NCI-H187 (cell line): ENCODE data around the gene HNRNPA0.

Experiments
- DNase-seq, 2 experiments: peaks; one replicate each; lab custom pipeline; 2025; lab: John Stamatoyannopoulos, UW

The HNRNPA0 gene

DNA sequence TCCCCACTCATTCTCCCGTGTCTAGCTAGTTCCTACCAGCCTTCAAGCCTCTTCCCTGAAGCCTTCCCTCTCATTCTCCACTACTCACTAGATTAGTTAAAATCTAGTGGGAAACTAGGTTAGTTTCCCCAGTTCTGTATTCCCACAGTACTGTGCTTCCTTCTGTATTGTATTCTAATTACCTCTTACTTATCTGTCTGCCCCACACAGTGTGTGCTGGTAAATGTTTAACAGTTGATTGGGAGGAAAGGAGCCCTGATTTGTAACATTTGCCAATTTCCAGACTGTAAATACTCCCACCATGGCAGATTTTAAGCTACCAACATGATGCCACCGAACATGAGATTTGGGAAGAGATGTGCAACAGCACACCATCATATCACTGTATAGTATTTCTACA is 26.5 kb downstream of the HNRNPA0 start:
- DNase-seq: no peak

DNA sequence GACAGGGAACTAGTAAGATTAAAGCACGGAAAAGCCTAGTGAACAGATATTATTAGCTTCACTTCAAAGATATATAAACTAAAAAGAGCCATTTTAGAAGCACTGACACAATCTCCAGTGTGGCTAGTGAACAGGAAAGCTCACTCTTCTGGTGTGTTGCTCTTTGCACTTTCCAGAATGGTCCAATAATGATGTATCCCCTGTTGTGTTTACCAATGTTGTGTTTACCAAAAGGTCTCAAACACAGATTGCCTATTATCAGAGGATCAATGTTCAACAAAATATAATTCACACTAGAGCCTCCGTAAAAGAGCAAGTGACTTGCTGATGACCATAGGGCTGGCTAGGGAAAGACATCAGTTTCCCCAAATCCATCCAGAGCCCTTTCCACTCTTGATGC is 29.9 kb downstream of the HNRNPA0 start:
- no peak for DNase-seq

DNA sequence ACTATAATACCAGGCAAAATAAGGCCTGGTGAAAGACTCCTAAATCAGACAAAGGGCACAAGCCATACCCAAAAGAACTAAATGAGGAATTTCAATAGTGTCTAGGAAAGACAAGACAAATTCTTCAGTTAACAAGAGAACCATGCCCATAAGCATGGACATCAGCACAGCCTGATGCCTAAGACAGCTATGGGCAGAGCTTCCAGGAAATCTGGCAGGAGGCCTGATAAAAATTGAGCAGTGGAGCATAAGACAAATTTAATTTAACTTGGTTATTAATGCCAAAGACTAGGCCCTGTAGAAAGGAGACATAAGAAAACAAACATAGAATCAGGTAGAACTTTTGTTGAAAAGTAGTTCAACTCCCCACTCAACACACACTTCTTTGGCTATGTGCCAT is 35.6 kb downstream of the HNRNPA0 start:
- DNase-seq: no peak

GRCh38 chr5:137716337-137716736 is 37.8 kb downstream of the HNRNPA0 start:
- no peak for DNase-seq

DNA sequence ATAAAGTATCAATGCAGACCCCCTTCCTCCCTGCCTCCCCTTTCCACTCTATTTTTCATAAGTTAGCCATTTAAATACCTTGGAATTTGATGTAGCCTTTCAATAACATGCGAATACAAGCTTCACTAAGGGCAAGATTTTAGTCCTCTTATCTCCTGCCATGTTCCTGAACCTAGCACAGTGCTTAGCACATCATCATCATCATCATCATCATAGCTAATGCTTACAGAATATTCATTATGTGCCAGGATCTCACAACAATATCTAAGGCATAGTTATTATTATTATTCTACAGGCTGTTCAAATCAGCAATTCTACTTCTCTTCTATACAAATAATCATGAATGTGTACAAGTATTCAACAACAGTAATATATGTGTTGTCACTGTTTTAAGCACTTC is 38.7 kb downstream of the HNRNPA0 start:
- DNase-seq: no peak

DNA sequence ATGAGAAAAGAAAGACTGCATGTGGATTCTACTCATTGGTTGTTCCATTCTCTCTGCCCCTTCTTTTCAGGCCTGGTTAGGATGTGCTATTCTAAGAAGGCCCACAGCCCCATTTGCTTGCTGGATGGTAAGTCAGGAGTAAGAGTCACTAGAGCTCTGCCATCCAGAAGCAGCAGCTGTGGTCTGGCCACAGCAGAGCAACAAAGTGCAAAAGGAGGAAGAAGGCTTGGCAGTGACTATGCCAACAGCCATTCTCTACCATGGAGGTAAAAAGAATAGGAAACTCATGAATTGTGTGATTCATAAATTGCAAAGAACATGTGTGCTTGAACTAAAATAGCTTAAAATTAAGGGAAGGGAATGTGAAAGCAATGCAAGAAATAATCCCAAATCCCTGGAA is 39.2 kb downstream of the HNRNPA0 start:
- DNase-seq: no peak

DNA sequence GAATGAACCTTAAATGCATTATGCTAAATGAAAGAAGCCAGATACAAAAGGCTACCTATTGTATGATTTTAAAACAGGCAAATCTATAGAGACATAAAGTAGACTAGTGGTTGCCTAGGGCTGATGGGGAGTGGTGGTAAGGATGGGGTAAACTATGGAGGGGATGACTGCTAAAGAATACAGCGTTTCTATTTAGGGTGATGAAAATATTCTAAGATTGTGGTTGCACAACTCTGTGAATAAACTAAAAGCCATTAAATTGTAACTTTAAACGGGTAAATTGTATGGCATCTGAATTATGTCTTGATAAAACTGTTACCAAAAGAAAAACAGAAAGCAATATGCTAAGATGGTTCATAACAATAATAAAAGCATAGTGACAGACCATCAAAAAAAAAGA is 39.7 kb downstream of the HNRNPA0 start:
- no peak for DNase-seq

DNA sequence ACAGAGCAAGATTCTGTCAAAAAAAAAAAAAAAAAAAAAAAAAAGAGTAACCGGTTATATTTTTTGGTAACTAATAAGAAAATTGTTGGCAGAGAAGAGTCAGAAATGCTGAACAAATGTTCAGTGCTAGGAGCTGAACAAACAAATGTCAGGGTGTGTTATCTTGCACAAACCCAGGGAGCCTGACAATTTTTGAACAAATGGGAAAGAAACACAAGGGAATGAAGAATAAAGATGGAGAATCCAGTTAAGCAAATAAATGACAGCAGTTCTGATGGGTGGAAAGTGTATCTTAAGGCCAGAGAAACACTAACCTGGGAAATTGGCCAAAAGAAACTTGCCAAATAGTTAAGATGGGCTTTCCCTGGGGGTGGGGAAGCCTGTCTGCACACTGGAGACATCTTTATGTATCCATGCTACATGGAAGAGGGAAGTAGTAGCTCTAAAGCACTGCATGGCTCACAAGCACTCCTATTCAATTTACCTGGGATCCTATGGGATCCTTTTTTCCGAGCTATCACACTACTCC is 42.0 kb downstream of the HNRNPA0 start:
- no peak for DNase-seq

DNA sequence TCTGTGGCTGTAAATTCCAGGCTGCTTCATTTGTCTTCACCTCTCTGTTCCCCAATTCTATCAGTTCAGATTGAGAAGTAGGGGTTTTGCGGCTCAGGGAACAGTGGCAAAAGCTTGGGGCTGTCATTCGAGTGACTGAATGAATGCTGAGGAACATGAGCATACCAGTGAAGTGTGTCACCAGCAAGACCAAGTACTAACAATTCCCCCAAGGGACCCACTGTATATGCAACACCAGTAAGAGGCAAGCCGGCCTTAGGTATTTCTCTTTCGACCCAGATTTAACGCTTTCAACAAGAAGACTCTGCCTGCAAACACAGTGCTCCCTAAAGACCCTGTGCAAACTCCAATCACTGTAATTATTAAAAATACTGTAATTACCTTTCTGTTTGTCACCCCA is 44.1 kb downstream of the HNRNPA0 start:
- no peak for DNase-seq

- DNase-seq: no peak
Observed at GRCh38 chr5:137708796-137709559, 45.2 kb downstream of the HNRNPA0 start.

GRCh38 chr5:137708062-137708461 is 46.1 kb downstream of the HNRNPA0 start:
- DNase-seq: no peak

DNA sequence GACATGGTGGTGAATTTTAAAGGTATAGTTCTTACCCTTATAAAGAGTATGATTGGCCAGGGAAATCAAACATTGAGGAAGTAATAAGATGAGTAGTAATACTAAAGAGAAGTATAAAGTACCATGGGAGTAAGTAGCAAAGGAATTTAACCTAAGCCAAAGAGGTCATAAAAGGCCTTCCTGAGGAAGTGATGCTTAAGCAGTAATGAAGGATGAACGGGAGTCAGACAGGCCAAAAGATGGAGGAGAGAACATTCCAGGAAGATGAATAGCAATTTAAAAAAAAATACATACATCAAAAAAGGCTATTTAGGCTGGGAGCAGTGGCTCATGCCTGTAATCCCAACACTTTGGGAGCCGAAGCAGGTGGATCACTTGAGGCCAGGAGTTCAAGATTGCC is 47.3 kb downstream of the HNRNPA0 start:
- no peak for DNase-seq

DNA sequence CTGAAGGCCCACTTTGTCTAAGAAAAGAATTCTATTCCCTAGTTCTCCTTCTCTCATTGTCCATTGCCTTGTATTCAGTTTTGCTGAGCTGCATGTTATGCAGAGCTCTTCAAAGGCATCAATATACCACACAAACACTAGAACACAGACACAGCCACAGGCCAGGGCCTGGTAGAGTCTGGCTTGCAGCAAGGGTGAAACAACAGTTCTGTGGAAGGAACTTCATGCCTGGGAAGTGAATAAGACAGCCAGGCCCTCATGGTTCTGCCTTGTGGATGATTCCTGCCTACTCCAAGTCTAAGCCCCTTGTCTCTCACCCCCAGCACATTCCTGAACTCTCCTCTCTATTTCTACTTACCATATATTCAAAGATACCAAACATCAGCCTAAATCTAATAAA is 49.1 kb downstream of the HNRNPA0 start:
- DNase-seq: no peak

- DNase-seq: no peak
Observed at GRCh38 chr5:137703565-137703964, 50.6 kb downstream of the HNRNPA0 start.

GRCh38 chr5:137700282-137700680 is 53.9 kb downstream of the HNRNPA0 start:
- no peak for DNase-seq

- DNase-seq: no peak
Observed at GRCh38 chr5:137699336-137700281, 54.6 kb downstream of the HNRNPA0 start.

DNA sequence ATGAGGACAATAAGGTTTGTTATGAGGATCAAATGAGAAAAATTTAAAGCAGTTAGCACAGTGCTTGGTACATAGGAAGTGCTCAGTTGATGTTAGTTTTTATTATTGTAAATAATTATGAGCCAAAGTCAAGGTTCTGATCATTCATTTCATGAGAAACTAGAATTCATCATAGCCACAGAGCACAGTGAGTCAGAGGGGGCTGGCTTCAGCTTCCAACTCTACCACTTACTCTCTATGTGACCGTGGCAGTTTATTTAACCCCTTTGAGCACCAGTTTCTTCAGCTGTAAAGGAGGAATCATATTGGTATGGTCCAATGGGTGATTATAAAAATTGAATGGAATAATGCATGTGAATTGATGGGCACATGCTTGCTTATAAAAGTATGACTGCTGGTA is 57.7 kb downstream of the HNRNPA0 start:
- DNase-seq: no peak

DNA sequence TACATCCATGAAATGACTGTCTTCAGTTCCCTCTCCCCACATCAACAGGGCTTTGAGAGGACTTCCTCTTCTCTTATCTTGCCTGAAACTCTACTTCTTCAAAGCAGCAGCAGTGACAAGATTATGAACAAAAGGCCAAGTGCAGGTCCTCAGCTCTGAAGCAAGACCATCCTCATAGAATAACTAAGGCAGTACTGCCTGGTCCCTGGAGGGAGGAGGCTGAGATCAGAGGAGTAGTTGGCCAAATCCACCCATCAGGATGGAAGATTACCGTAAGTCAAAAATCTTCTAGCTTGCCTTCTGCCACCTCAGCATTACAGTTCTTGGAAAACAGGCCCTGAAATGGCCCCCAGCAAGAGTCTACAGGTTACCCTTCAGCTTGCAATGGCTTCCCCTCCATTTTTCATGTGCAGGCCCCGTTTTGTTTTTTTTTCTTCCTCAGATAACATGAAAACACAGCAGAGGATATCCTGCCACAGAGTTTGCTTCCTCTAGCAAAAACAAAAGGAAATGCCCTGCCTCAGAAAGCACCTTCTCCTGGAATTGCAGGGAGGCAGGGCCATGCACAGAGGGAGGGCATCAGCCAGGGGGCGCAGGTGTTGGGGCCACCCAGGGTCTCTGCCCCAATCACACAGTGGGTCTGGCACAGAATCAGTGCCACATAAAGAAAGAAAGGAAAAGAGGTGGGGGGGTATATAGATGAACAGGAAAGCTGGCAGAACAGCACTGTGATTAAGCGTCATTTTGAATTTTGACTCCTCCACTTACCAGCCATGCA is 58.3 kb downstream of the HNRNPA0 start:
- DNase-seq: no peak
